ENCODE results near the gene ZNF646. TPM values are rescaled to one million over a fixed set of nuclear protein-coding genes. Genes with fewer than 3 reads are reported as not detected.

Gene ZNF646
- total RNA-seq, 4 donors from 2014 or later: 3.3 to 17.3 (median 15.1) TPM

DNA sequence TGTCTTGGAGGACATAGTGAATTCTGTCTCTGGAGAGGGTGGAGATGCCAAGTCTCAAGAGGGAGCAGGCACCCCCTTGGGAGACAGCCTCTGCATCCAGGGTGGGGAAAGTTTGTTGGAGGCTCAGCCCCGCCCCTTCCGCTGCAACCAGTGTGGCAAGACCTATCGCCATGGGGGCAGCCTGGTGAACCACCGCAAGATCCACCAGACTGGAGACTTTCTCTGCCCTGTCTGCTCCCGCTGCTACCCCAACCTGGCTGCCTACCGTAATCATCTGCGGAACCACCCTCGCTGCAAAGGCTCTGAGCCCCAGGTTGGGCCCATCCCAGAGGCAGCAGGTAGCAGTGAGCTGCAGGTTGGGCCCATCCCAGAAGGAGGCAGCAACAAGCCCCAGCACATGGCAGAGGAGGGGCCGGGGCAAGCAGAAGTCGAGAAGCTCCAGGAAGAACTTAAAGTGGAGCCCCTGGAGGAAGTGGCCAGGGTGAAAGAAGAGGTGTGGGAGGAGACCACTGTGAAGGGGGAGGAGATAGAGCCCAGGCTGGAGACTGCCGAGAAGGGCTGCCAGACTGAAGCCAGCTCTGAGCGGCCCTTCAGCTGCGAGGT, 5.2 kb downstream of the ZNF646 start:
- TF ChIP-seq POLR2A (IDR thresholded peaks at IDR 0.05) (no peak), CTCF (IDR thresholded peaks at IDR 0.05) (no peak)
- Histone ChIP-seq H3K4me3 (no peak overlapping the region), H3K36me3 (no peaks in the 10 kb centered on the region), H3K9me3 (no peaks in the 10 kb centered on the region), H3K4me1 (no peaks in the 10 kb centered on the region), H3K27me3 (no peaks in the 10 kb centered on the region), H3K27ac (no peak overlapping the region)
- no peak for DNase-seq
- intact Hi-C loops (cut with DNase I; ENCODE audit: low total_unique reads): no loop called here

GRCh38 chr16:31080035-31080629, 5.9 kb downstream of the ZNF646 start:
- intact Hi-C loops (cut with DNase I; ENCODE audit: low total_unique reads): no loop called here
- Histone ChIP-seq H3K27ac (no peak overlapping the region), H3K4me1 (no peaks in the 10 kb centered on the region), H3K36me3 (no peaks in the 10 kb centered on the region), H3K27me3 (no peaks in the 10 kb centered on the region), H3K4me3 (no peak overlapping the region), H3K9me3 (no peaks in the 10 kb centered on the region)
- DNase-seq: no peak
- no peak for TF ChIP-seq CTCF (IDR thresholded peaks at IDR 0.05)
- no peak for TF ChIP-seq POLR2A (IDR thresholded peaks at IDR 0.05)

- TF ChIP-seq CTCF (IDR thresholded peaks at IDR 0.05) (no peak), POLR2A (IDR thresholded peaks at IDR 0.05) (no peak)
- H3K9me3 ChIP-seq: no peaks in the 10 kb centered on the region
- no peaks in the 10 kb centered on the region for H3K36me3 ChIP-seq
- no peaks in the 10 kb centered on the region for H3K4me1 ChIP-seq
- no peak overlapping the region for H3K27ac ChIP-seq
- H3K27me3 ChIP-seq: no peaks in the 10 kb centered on the region
- DNase-seq: no peak
- no peak overlapping the region for H3K4me3 ChIP-seq
- intact Hi-C loops (cut with DNase I; ENCODE audit: low total_unique reads): no loop called here
These were observed 6.7 kb downstream of the ZNF646 start for GRCh38 chr16:31080756-31081419.

GRCh38 chr16:31081428-31082351, 7.5 kb downstream of the ZNF646 start:
- no peaks in the 10 kb centered on the region for H3K4me1 ChIP-seq
- intact Hi-C loops (cut with DNase I; ENCODE audit: low total_unique reads): no loop called here
- H3K27me3 ChIP-seq: no peaks in the 10 kb centered on the region
- no peaks in the 10 kb centered on the region for H3K36me3 ChIP-seq
- H3K9me3 ChIP-seq: no peaks in the 10 kb centered on the region
- H3K4me3 ChIP-seq: no peak overlapping the region
- TF ChIP-seq CTCF (IDR thresholded peaks at IDR 0.05) (no peak), POLR2A (IDR thresholded peaks at IDR 0.05) (no peak)
- DNase-seq: no peak
- H3K27ac ChIP-seq: no peak overlapping the region
